NCI-H345 (cell line): ENCODE data around the gene VWF.

Experiments
- DNase-seq: peaks from one replicate; lab custom pipeline; 2025; lab: John Stamatoyannopoulos, UW

Gene VWF

GRCh38 chr12:5982106-5982505 lies 142.4 kb downstream of the VWF start:
- DNase-seq = no peak

- no peak for DNase-seq
Observed at GRCh38 chr12:5977556-5977955, 146.9 kb downstream of the VWF start.

GRCh38 chr12:5976711-5977110 lies 147.8 kb downstream of the VWF start:
- DNase-seq = no peak

- no peak for DNase-seq
Observed at GRCh38 chr12:5976196-5976595, 148.3 kb downstream of the VWF start.

- no peak for DNase-seq
Observed at GRCh38 chr12:5973461-5974115, 150.9 kb downstream of the VWF start.

- DNase-seq = no peak
Observed at GRCh38 chr12:5972387-5972786, 152.1 kb downstream of the VWF start.

- DNase-seq = no peak
Observed at GRCh38 chr12:5971194-5971850, 153.1 kb downstream of the VWF start.

- no peak for DNase-seq
Observed at GRCh38 chr12:5969974-5970690, 154.3 kb downstream of the VWF start.

- no peak for DNase-seq
Observed at GRCh38 chr12:5969156-5969973, 155.1 kb downstream of the VWF start.

GRCh38 chr12:5967645-5968415 lies 156.6 kb downstream of the VWF start:
- no peak for DNase-seq

- DNase-seq = no peak
Observed at GRCh38 chr12:5966486-5967095, 157.9 kb downstream of the VWF start.

GRCh38 chr12:5965950-5966383 lies 158.5 kb downstream of the VWF start:
- peak; percentile 59 for DNase-seq

GRCh38 chr12:5964913-5965900 lies 159.3 kb downstream of the VWF start:
- DNase-seq = no peak

GRCh38 chr12:5963515-5963914 lies 161.0 kb downstream of the VWF start:
- DNase-seq = no peak

GRCh38 chr12:5960783-5961182 lies 163.7 kb downstream of the VWF start:
- no peak for DNase-seq

- no peak for DNase-seq
Observed at GRCh38 chr12:5956987-5957386, 167.5 kb downstream of the VWF start.

GRCh38 chr12:5954661-5955060 lies 169.8 kb downstream of the VWF start:
- no peak for DNase-seq

- no peak for DNase-seq
Observed at GRCh38 chr12:5953835-5954586, 170.5 kb downstream of the VWF start.

- no peak for DNase-seq
Observed at GRCh38 chr12:5952031-5952430, 172.4 kb downstream of the VWF start.
